Tibial nerve (tissue), 4 donors: ENCODE results near the gene DAND5.

Source experiments
- EP300 ChIP-seq, 2 donors: sonication (generic); formaldehyde crosslinking; IDR thresholded peaks; one replicate each; pipeline ENCODE4 v1.6.1; 2017; ENCODE audit warnings: antibody characterized with exemption in 2 of 2, mild to moderate bottlenecking in 1 of 2
- POLR2A ChIP-seq, 2 donors: fragments of 450-650 bp; IDR thresholded peaks; one replicate each; pipeline ENCODE4 v1.6.1; 2017; ENCODE audit warnings: antibody characterized with exemption in 2 of 2, mild to moderate bottlenecking in 2 of 2, moderate library complexity in 2 of 2
- TF ChIP-seq, protein P1 (sequence below), 5 experiments: fragments of 200-600 bp in 3 of 5; fragments of 450-650 bp in 2 of 5; sonication (generic) in 3 of 5; IDR thresholded peaks; one replicate each; pipeline ENCODE4 v1.5.1; 2016 to 2019; ENCODE audit warnings: antibody characterized with exemption in 5 of 5, mild to moderate bottlenecking in 3 of 5, moderate library complexity in 2 of 5

DNA sequence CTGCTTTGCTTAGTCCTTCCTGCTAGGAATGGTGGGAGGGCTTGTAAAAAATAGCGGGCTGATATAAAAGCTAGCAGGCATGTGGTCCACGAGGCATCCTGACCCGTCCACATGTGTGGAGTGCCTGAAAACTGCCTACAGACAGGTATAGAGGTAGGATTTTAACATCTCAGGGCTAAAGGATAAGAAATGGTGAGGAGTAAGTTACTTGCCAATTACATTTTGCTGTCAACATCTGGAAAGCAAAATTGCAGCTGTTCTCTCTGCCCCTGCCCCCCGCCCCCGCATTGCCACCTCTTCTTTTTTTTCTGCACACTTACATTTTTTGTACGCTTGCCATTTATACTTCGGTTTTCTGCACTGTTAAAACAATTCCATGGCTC, 46.9 kb downstream of the DAND5 start:
- TF ChIP-seq, protein P1, sequence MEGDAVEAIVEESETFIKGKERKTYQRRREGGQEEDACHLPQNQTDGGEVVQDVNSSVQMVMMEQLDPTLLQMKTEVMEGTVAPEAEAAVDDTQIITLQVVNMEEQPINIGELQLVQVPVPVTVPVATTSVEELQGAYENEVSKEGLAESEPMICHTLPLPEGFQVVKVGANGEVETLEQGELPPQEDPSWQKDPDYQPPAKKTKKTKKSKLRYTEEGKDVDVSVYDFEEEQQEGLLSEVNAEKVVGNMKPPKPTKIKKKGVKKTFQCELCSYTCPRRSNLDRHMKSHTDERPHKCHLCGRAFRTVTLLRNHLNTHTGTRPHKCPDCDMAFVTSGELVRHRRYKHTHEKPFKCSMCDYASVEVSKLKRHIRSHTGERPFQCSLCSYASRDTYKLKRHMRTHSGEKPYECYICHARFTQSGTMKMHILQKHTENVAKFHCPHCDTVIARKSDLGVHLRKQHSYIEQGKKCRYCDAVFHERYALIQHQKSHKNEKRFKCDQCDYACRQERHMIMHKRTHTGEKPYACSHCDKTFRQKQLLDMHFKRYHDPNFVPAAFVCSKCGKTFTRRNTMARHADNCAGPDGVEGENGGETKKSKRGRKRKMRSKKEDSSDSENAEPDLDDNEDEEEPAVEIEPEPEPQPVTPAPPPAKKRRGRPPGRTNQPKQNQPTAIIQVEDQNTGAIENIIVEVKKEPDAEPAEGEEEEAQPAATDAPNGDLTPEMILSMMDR (IDR thresholded peaks at IDR 0.05): no peak
- TF ChIP-seq EP300 (IDR thresholded peaks at IDR 0.05): no peak
- TF ChIP-seq POLR2A (IDR thresholded peaks at IDR 0.05): no peak
